ENCODE results near the gene FBXL14. TPM values are rescaled to one million over a fixed set of nuclear protein-coding genes. Genes with fewer than 3 reads are reported as not detected.

Gene FBXL14
- total RNA-seq, 2 donors from 2014 or later: 6.3 to 11.3 TPM

GRCh38 chr12:1628666-1629337, 34.4 kb upstream of the FBXL14 start, which contains the start of gene WNT5B:
Gene WNT5B (plus strand): TSS chr12:1629231. CDS start chr12:1631355, 2,124 bp downstream.
- peaks cover 0 to 43% of the 10 kb centered on the region in 2 donors for H3K4me1 ChIP-seq

GRCh38 chr12:1622406-1622805, 28.0 kb upstream of the FBXL14 start:
- Histone ChIP-seq H3K4me3 (no peak overlapping the region), H3K27ac (no peak overlapping the region), H3K36me3 (no peaks in the 10 kb centered on the region), H3K4me1 (peaks cover 0 to 8% of the 10 kb centered on the region in 2 donors), H3K9me3 (no peaks in the 10 kb centered on the region), H3K27me3 (no peaks in the 10 kb centered on the region)
- TF ChIP-seq CTCF (IDR thresholded peaks at IDR 0.05): no peak
- no peak for DNase-seq (ENCODE audit: low spot score)

More at GRCh38 chr12:1628666-1629337, 34.4 kb upstream of the FBXL14 start, which contains the start of gene WNT5B:
- H3K27me3 ChIP-seq: no peaks in the 10 kb centered on the region
- H3K9me3 ChIP-seq: no peaks in the 10 kb centered on the region
- no peak for TF ChIP-seq CTCF (IDR thresholded peaks at IDR 0.05)
- H3K4me3 ChIP-seq: peak within 1 kb of the TSS; percentile 40 to 60
- no peak for DNase-seq (ENCODE audit: low spot score)
- H3K27ac ChIP-seq: peak within 1 kb of the TSS in 1 of 2 donors; percentile 41
- H3K36me3 ChIP-seq: no peaks in the 10 kb centered on the region

- Histone ChIP-seq H3K4me1 (peaks cover 0 to 2% of the 10 kb centered on the region in 2 donors), H3K36me3 (no peaks in the 10 kb centered on the region)
- DNase-seq (ENCODE audit: low spot score): no peak
These were observed 25.7 kb upstream of the FBXL14 start for GRCh38 chr12:1620092-1620491.

GRCh38 chr12:1619587-1619986, 25.2 kb upstream of the FBXL14 start:
- no peak overlapping the region for H3K4me3 ChIP-seq
- no peak overlapping the region for H3K27ac ChIP-seq
- TF ChIP-seq CTCF (IDR thresholded peaks at IDR 0.05): no peak
- DNase-seq (ENCODE audit: low spot score): peak; percentile 78
- H3K36me3 ChIP-seq: no peaks in the 10 kb centered on the region
- H3K4me1 ChIP-seq: no peaks in the 10 kb centered on the region
- H3K27me3 ChIP-seq: no peaks in the 10 kb centered on the region
- no peaks in the 10 kb centered on the region for H3K9me3 ChIP-seq

More at GRCh38 chr12:1620092-1620491, 25.7 kb upstream of the FBXL14 start:
- no peak for TF ChIP-seq CTCF (IDR thresholded peaks at IDR 0.05)
- H3K27ac ChIP-seq: no peak overlapping the region
- no peak overlapping the region for H3K4me3 ChIP-seq
- H3K9me3 ChIP-seq: no peaks in the 10 kb centered on the region
- no peaks in the 10 kb centered on the region for H3K27me3 ChIP-seq

GRCh38 chr12:1619159-1619558, 24.8 kb upstream of the FBXL14 start:
- no peak for TF ChIP-seq CTCF (IDR thresholded peaks at IDR 0.05)
- no peak for DNase-seq (ENCODE audit: low spot score)
- H3K27me3 ChIP-seq: no peaks in the 10 kb centered on the region
- no peak overlapping the region for H3K4me3 ChIP-seq
- H3K36me3 ChIP-seq: no peaks in the 10 kb centered on the region
- H3K9me3 ChIP-seq: no peaks in the 10 kb centered on the region
- no peak overlapping the region for H3K27ac ChIP-seq
- H3K4me1 ChIP-seq: no peaks in the 10 kb centered on the region
